SU-DHL-6 (cell line): Measurements from ENCODE around the gene FAM186B.
"Not testable (repeated sequence)": the region's sequence is repeated elsewhere in the genome, so short reads cannot be mapped to it uniquely, and the experiment has no call there.

Experiments
- H2AFZ ChIP-seq: fragments of 200-600 bp; sonication (generic); 2 replicates; pipeline ENCODE4 v1.6.1; 2014; ENCODE audit warnings: low read depth, mild to moderate bottlenecking, moderate library complexity, mixed read lengths, antibody characterized with exemption, low read length; ENCODE audit not compliant: severe bottlenecking
- H3F3A ChIP-seq: fragments of 200-600 bp; shearing (Covaris generic); 2 replicates; pipeline ENCODE4 v1.6.0; 2016; ENCODE audit warnings: antibody characterized with exemption, mild to moderate bottlenecking; ENCODE audit not compliant: insufficient read depth
- H3K27ac ChIP-seq: fragments of 200-600 bp; sonication (generic); 2 replicates; pipeline ENCODE4 v1.5.1; 2016; ENCODE audit warnings: low read depth, mild to moderate bottlenecking, low read length, moderate library complexity, mixed read lengths
- H3K27me3 ChIP-seq: fragments of 200-600 bp; sonication (generic), shearing (Covaris generic); 2 replicates; pipeline ENCODE4 v1.6.0; 2014; ENCODE audit warnings: mild to moderate bottlenecking, low read length
- H3K36me3 ChIP-seq: fragments of 200-600 bp; sonication (generic); 2 replicates; pipeline ENCODE4 v1.6.1; 2014; ENCODE audit warnings: mild to moderate bottlenecking, low read length, mixed read lengths
- H3K4me2 ChIP-seq: fragments of 300-600, 200-600 bp; shearing (Covaris generic), sonication (generic); 2 replicates; pipeline ENCODE4 v1.6.0; 2014; ENCODE audit warnings: low read length, low read depth, mild to moderate bottlenecking; ENCODE audit not compliant: poor library complexity, severe bottlenecking
- H3K4me3 ChIP-seq: fragments of 200-600 bp; sonication (generic); 2 replicates; pipeline ENCODE4 v1.5.1; 2014; ENCODE audit warnings: antibody characterized with exemption, low read length, mild to moderate bottlenecking, mixed read lengths; ENCODE audit not compliant: insufficient read depth, poor library complexity, severe bottlenecking
- H3K79me2 ChIP-seq: fragments of 200-600 bp; sonication (generic); 2 replicates; pipeline ENCODE4 v1.6.1; 2014; ENCODE audit warnings: mild to moderate bottlenecking, low read length, moderate library complexity; ENCODE audit not compliant: insufficient read depth
- H3K9ac ChIP-seq: fragments of 200-600 bp; sonication (generic); 2 replicates; pipeline ENCODE4 v1.7.0; 2014; ENCODE audit warnings: mild to moderate bottlenecking, low read length
- H3K9me2 ChIP-seq: fragments of 200-600 bp; sonication (generic); replicated peaks from 2 replicates; pipeline ENCODE4 v1.6.1; 2014; ENCODE audit warnings: low read length; ENCODE audit not compliant: insufficient read depth
- H3K9me3 ChIP-seq: fragments of 200-600 bp; sonication (generic); 2 replicates; pipeline ENCODE4 v1.6.1; 2014; ENCODE audit warnings: low read length, mixed read lengths; ENCODE audit not compliant: insufficient read depth
- H4K20me1 ChIP-seq: fragments of 200-600 bp; sonication (generic); 2 replicates; pipeline ENCODE4 v1.6.1; 2014; ENCODE audit warnings: low read depth, mild to moderate bottlenecking, antibody characterized with exemption, low read length, moderate library complexity, mixed read lengths
- CTCF ChIP-seq: fragments of 200-600 bp; sonication (generic); IDR thresholded peaks from one replicate; pipeline ENCODE4 v1.5.1; 2017; ENCODE audit warnings: antibody characterized with exemption, mild to moderate bottlenecking, low read length, moderate library complexity; ENCODE audit not compliant: insufficient read depth, poor library complexity, severe bottlenecking
- EZH2phosphoT487 ChIP-seq: fragments of 200-600 bp; sonication (generic), shearing (Covaris generic); conservative IDR thresholded peaks from 2 replicates; pipeline ENCODE4 v1.6.1; 2018; ENCODE audit warnings: mild to moderate bottlenecking, antibody characterized with exemption, low read length, moderate library complexity, mixed read lengths

The FAM186B gene, protein sequence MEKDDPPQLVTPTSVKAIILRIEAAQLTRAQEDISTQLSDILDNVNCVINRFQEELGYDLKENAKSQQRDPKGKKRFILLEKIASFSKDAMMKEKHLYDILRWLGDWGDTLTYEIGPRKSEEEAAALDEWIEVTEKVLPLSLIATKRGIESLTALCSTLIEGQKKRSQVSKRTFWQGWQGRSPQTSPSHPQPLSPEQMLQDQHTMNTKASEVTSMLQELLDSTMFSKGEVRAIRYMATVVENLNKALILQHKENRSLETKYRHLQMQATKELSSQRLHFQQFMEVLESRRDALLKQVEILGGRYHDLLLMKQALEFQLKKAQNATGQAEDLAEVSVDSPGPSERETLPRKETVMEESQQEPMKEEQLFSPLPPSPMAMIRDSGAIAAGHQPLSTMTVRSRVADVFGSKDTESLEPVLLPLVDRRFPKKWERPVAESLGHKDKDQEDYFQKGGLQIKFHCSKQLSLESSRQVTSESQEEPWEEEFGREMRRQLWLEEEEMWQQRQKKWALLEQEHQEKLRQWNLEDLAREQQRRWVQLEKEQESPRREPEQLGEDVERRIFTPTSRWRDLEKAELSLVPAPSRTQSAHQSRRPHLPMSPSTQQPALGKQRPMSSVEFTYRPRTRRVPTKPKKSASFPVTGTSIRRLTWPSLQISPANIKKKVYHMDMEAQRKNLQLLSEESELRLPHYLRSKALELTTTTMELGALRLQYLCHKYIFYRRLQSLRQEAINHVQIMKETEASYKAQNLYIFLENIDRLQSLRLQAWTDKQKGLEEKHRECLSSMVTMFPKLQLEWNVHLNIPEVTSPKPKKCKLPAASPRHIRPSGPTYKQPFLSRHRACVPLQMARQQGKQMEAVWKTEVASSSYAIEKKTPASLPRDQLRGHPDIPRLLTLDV

DNA sequence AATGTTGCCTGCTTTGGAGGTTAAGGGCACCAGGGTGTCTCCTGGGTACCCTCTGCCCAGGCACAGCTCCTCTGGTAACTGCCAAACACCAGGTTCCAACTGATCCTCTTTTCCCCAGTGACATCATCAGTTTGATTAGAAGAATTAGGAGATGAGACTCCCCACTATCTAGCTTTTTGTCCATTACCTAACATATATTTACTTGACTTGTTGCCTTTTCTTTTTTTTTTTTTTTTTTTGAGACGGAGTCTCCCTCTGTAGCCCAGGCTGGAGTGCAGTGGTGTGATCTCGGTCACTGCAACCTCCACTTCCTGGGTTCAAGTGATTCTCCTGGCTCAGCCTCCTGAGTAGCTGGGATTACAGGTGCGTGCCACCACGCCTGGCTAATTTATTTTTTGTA is at the start of gene FAM186B:
FAM186B (minus strand) TSS at position 101 of the 400 bp plus-strand sequence. CDS start 162 bp downstream, outside the sequence.
- H4K20me1 ChIP-seq, H3K36me3 ChIP-seq, H3K79me2 ChIP-seq, H3K9me2 ChIP-seq, H3K27me3 ChIP-seq, H3F3A ChIP-seq, H3K4me3 ChIP-seq, H3K9me3 ChIP-seq, H3K9ac ChIP-seq, H3K4me2 ChIP-seq, H3K27ac ChIP-seq, H2AFZ ChIP-seq: not testable (repeated sequence)

GRCh38 chr12:49654715-49655114 is 49.3 kb upstream of the FAM186B start:
- Histone ChIP-seq H3K79me2 (no peaks in the 10 kb centered on the region), H3K27ac (no peak overlapping the region), H3K36me3 (no peaks in the 10 kb centered on the region), H3K27me3 (no peaks in the 10 kb centered on the region), H3K9ac (no peak overlapping the region), H2AFZ (no peak overlapping the region), H3K9me3 (no peaks in the 10 kb centered on the region), H3K4me2 (no peak overlapping the region), H4K20me1 (no peaks in the 10 kb centered on the region), H3K4me3 (no peak overlapping the region), H3K9me2 (no peaks in the 10 kb centered on the region), H3F3A (no peaks in the 10 kb centered on the region)
- TF ChIP-seq CTCF (no peak), EZH2phosphoT487 (no peak)

GRCh38 chr12:49652921-49653520 is 47.6 kb upstream of the FAM186B start:
- no peak overlapping the region for H3K27ac ChIP-seq
- H3K9ac ChIP-seq: no peak overlapping the region

More at GRCh38 chr12:49652921-49653520, 47.6 kb upstream of the FAM186B start:
- Histone ChIP-seq H2AFZ (no peak overlapping the region), H4K20me1 (no peaks in the 10 kb centered on the region), H3K9me2 (no peaks in the 10 kb centered on the region), H3K79me2 (no peaks in the 10 kb centered on the region), H3K4me2 (no peak overlapping the region), H3K9me3 (no peaks in the 10 kb centered on the region), H3K4me3 (no peak overlapping the region), H3K36me3 (no peaks in the 10 kb centered on the region), H3K27me3 (no peaks in the 10 kb centered on the region), H3F3A (no peaks in the 10 kb centered on the region)
- no peak for TF ChIP-seq CTCF
- no peak for TF ChIP-seq EZH2phosphoT487
